HG03139 (cell line): ENCODE data around the gene ZSCAN2.
"Not testable (repeated sequence)": the region's sequence is repeated elsewhere in the genome, so short reads cannot be mapped to it uniquely, and the experiment has no call there.

Experiments
- ATAC-seq: cut with Tn5 transposase; IDR thresholded peaks from one replicate; pipeline ENCODE4 v1.9.1; 2021; ENCODE audit not compliant: unreplicated experiment

ZSCAN2 gene

GRCh38 chr15:84634228-84634837 lies 33.5 kb downstream of the ZSCAN2 start:
- no peak for ATAC-seq

- ATAC-seq: no peak
Measured at GRCh38 chr15:84638103-84638502, 37.3 kb downstream of the ZSCAN2 start.

- ATAC-seq: not testable (repeated sequence)
Measured at GRCh38 chr15:84641871-84642270, 41.1 kb downstream of the ZSCAN2 start.

- not testable (repeated sequence) for ATAC-seq
Measured at GRCh38 chr15:84642640-84643039, 41.8 kb downstream of the ZSCAN2 start.

- ATAC-seq: no peak
Measured at GRCh38 chr15:84643838-84644237, 43.0 kb downstream of the ZSCAN2 start.

GRCh38 chr15:84645496-84645895 lies 44.7 kb downstream of the ZSCAN2 start:
- ATAC-seq: no peak

GRCh38 chr15:84645997-84646396 lies 45.2 kb downstream of the ZSCAN2 start:
- no peak for ATAC-seq

- no peak for ATAC-seq
Measured at GRCh38 chr15:84647726-84648125, 46.9 kb downstream of the ZSCAN2 start.

GRCh38 chr15:84648539-84648938 lies 47.7 kb downstream of the ZSCAN2 start:
- no peak for ATAC-seq

GRCh38 chr15:84649706-84650105 lies 48.9 kb downstream of the ZSCAN2 start:
- no peak for ATAC-seq

- no peak for ATAC-seq
Measured at GRCh38 chr15:84653584-84653909, 52.7 kb downstream of the ZSCAN2 start.

- ATAC-seq: peak; percentile 78
Measured at GRCh38 chr15:84653910-84654688, 53.3 kb downstream of the ZSCAN2 start, which contains the start of gene WDR73. TSS of gene WDR73 (minus strand) at chr15:84654283. CDS start at chr15:84654274, 9 bp downstream.

GRCh38 chr15:84654689-84655453 lies 54.1 kb downstream of the ZSCAN2 start:
- peak; percentile 30 for ATAC-seq

- ATAC-seq: no peak
Measured at GRCh38 chr15:84656972-84657371, 56.2 kb downstream of the ZSCAN2 start.

- ATAC-seq: no peak
Measured at GRCh38 chr15:84657748-84658079, 56.9 kb downstream of the ZSCAN2 start.

GRCh38 chr15:84658080-84658787 lies 57.4 kb downstream of the ZSCAN2 start, which contains the start of gene NMB:
TSS of gene NMB (minus strand) at chr15:84658199. CDS start at chr15:84658152, 47 bp downstream.
- ATAC-seq: peak; percentile 47

GRCh38 chr15:84658788-84659411 lies 58.1 kb downstream of the ZSCAN2 start:
- ATAC-seq: no peak

- ATAC-seq: no peak
Measured at GRCh38 chr15:84659904-84660781, 59.3 kb downstream of the ZSCAN2 start.

GRCh38 chr15:84661001-84661400 lies 60.2 kb downstream of the ZSCAN2 start:
- no peak for ATAC-seq

- ATAC-seq: no peak
Measured at GRCh38 chr15:84666373-84666772, 65.6 kb downstream of the ZSCAN2 start.
